Cardiac muscle cell (in vitro differentiated cells and primary cell): ENCODE data around the gene UVSSA. TPM values are rescaled to one million over a fixed set of nuclear protein-coding genes. Genes with fewer than 3 reads are reported as not detected.
A peak's percentile ranks its signal among the peaks of the same experiment; 100 is the strongest.

Source experiments
- DNase-seq, 2 donors: peaks; one replicate each; pipeline versions ENCODE4 v3.0.0 to v3.0.0-alpha.2; 2010 to 2017; ENCODE audit warnings: low read depth in 1 of 2, low spot score in 1 of 2
- H3K27ac ChIP-seq: fragments of 200-600 bp; sonication (generic); 2 replicates; pipeline ENCODE4 v1.5.1; 2016
- H3K27me3 ChIP-seq: fragments of 200-600 bp; sonication (generic); 2 replicates; pipeline ENCODE4 v1.6.0; 2016; ENCODE audit warnings: control low read depth
- H3K36me3 ChIP-seq: fragments of 200-600 bp; sonication (generic); 2 replicates; pipeline ENCODE4 v1.5.1; 2016; ENCODE audit warnings: control low read depth
- H3K4me1 ChIP-seq: fragments of 200-600 bp; sonication (generic); 2 replicates; pipeline ENCODE4 v1.8.1; 2017; ENCODE audit warnings: low read depth, mild to moderate bottlenecking, mixed run types
- H3K4me3 ChIP-seq: fragments of 200-600 bp; sonication (generic); 2 replicates; pipeline ENCODE4 v1.5.1; 2016; ENCODE audit warnings: mild to moderate bottlenecking
- H3K9me3 ChIP-seq: fragments of 200-600 bp; sonication (generic); 2 replicates; pipeline ENCODE4 v1.5.1; 2017; ENCODE audit warnings: low read depth, mild to moderate bottlenecking, control low read depth
- CTCF ChIP-seq: IDR thresholded peaks from 2 replicates; pipeline ENCODE4 v1.5.1; 2012; ENCODE audit warnings: low read depth, mild to moderate bottlenecking, low read length
- polyA plus RNA-seq: library from polyadenylated mRNA; unstranded; fragments of >200 nt; fragmentation: Nextera tagmentation; extraction: Ambion mirVana; gene quantifications from 2 replicates; pipeline ENCODE4 v1.2.1, GENCODE V29; 2016
- total RNA-seq: library from RNA; depleted of rRNA; stranded (reverse); fragments of >200 nt; gene quantifications from 2 replicates; pipeline ENCODE4 v1.2.3, GENCODE V29; 2016

UVSSA gene
- total and polyA plus RNA-seq, 2 experiments from 2014 or later = 7.2 to 14.1 TPM

- DNase-seq = no peak
- Histone ChIP-seq H3K4me1 (no peaks in the 10 kb centered on the region), H3K27ac (no peak overlapping the region), H3K9me3 (no peaks in the 10 kb centered on the region), H3K36me3 (no peaks in the 10 kb centered on the region), H3K4me3 (no peak overlapping the region), H3K27me3 (no peaks in the 10 kb centered on the region)
- TF ChIP-seq CTCF = no peak
Observed at GRCh38 chr4:1359144-1359501, 12.1 kb downstream of the UVSSA start.

GRCh38 chr4:1359976-1360375 is 13.0 kb downstream of the UVSSA start:
- no peak for TF ChIP-seq CTCF
- H3K36me3 ChIP-seq = no peaks in the 10 kb centered on the region
- H3K4me1 ChIP-seq = no peaks in the 10 kb centered on the region

GRCh38 chr4:1360423-1361283 is 13.6 kb downstream of the UVSSA start:
- DNase-seq = peak in 1 of 2 donors; percentile 21
- Histone ChIP-seq H3K4me1 (no peaks in the 10 kb centered on the region), H3K4me3 (no peak overlapping the region), H3K27me3 (no peaks in the 10 kb centered on the region), H3K27ac (no peak overlapping the region), H3K36me3 (no peaks in the 10 kb centered on the region), H3K9me3 (no peaks in the 10 kb centered on the region)
- no peak for TF ChIP-seq CTCF

More at GRCh38 chr4:1359976-1360375, 13.0 kb downstream of the UVSSA start:
- H3K27me3 ChIP-seq = no peaks in the 10 kb centered on the region
- DNase-seq = no peak
- no peak overlapping the region for H3K27ac ChIP-seq
- no peaks in the 10 kb centered on the region for H3K9me3 ChIP-seq
- no peak overlapping the region for H3K4me3 ChIP-seq

- H3K27me3 ChIP-seq = no peaks in the 10 kb centered on the region
- no peaks in the 10 kb centered on the region for H3K9me3 ChIP-seq
- H3K4me3 ChIP-seq = no peak overlapping the region
- no peak overlapping the region for H3K27ac ChIP-seq
- no peaks in the 10 kb centered on the region for H3K4me1 ChIP-seq
- H3K36me3 ChIP-seq = no peaks in the 10 kb centered on the region
- DNase-seq = no peak
- no peak for TF ChIP-seq CTCF
Observed at GRCh38 chr4:1361431-1361830, 14.4 kb downstream of the UVSSA start.

- Histone ChIP-seq H3K27ac (no peak overlapping the region), H3K27me3 (no peaks in the 10 kb centered on the region), H3K4me3 (no peak overlapping the region), H3K36me3 (no peaks in the 10 kb centered on the region), H3K9me3 (no peaks in the 10 kb centered on the region), H3K4me1 (no peaks in the 10 kb centered on the region)
- TF ChIP-seq CTCF = no peak
- no peak for DNase-seq
Observed at GRCh38 chr4:1362046-1362445, 15.0 kb downstream of the UVSSA start.
